ENCODE measurements around the gene AFMID. TPM values are rescaled to one million over a fixed set of nuclear protein-coding genes. Genes with fewer than 3 reads are reported as not detected.
A peak's percentile ranks its signal among the peaks of the same experiment; 100 is the strongest.

The AFMID gene
- total RNA-seq, 1 donor from 2014 or later, result 25.5 TPM

GRCh38 chr17:78185981-78186691 is 1.0 kb upstream of the AFMID start:
- Mint-ChIP-seq H3K4me3 (ENCODE audit: unreplicated experiment) (peak overlapping the region; percentile 78), H3K36me3 (ENCODE audit: low read depth) (peaks cover 3% of the 10 kb centered on the region), H3K4me1 (ENCODE audit: low read depth) (peaks cover 27% of the 10 kb centered on the region), H3K27ac (ENCODE audit: unreplicated experiment) (peak overlapping the region; percentile 17), H3K27me3 (ENCODE audit: low read depth) (no peaks in the 10 kb centered on the region), H3K9me3 (ENCODE audit: low read depth) (no peaks in the 10 kb centered on the region)
- no peak for TF ChIP-seq CTCF (IDR thresholded peaks at IDR 0.05)
- no peak for DNase-seq (ENCODE audit: low spot score)

GRCh38 chr17:78196716-78197115 is 9.6 kb downstream of the AFMID start:
- no peak overlapping the region for H3K27ac Mint-ChIP-seq (ENCODE audit: unreplicated experiment)

GRCh38 chr17:78197147-78197832 is 10.1 kb downstream of the AFMID start:
- DNase-seq (ENCODE audit: low spot score), result no peak
- Mint-ChIP-seq H3K27ac (ENCODE audit: unreplicated experiment) (peak overlapping the region; percentile 32), H3K36me3 (ENCODE audit: low read depth) (peaks cover 4% of the 10 kb centered on the region), H3K9me3 (ENCODE audit: low read depth) (no peaks in the 10 kb centered on the region), H3K27me3 (ENCODE audit: low read depth) (no peaks in the 10 kb centered on the region), H3K4me3 (ENCODE audit: unreplicated experiment) (no peak overlapping the region), H3K4me1 (ENCODE audit: low read depth) (peaks cover 25% of the 10 kb centered on the region)
- TF ChIP-seq CTCF (IDR thresholded peaks at IDR 0.05), result no peak

More at GRCh38 chr17:78196716-78197115, 9.6 kb downstream of the AFMID start:
- H3K36me3 Mint-ChIP-seq (ENCODE audit: low read depth), result peaks cover 4% of the 10 kb centered on the region
- TF ChIP-seq CTCF (IDR thresholded peaks at IDR 0.05), result no peak
- H3K27me3 Mint-ChIP-seq (ENCODE audit: low read depth), result no peaks in the 10 kb centered on the region
- H3K9me3 Mint-ChIP-seq (ENCODE audit: low read depth), result no peaks in the 10 kb centered on the region
- H3K4me1 Mint-ChIP-seq (ENCODE audit: low read depth), result peaks cover 25% of the 10 kb centered on the region
- no peak for DNase-seq (ENCODE audit: low spot score)
- no peak overlapping the region for H3K4me3 Mint-ChIP-seq (ENCODE audit: unreplicated experiment)

GRCh38 chr17:78200451-78200850 is 13.3 kb downstream of the AFMID start:
- Mint-ChIP-seq H3K27ac (ENCODE audit: unreplicated experiment) (no peak overlapping the region), H3K9me3 (ENCODE audit: low read depth) (no peaks in the 10 kb centered on the region), H3K4me1 (ENCODE audit: low read depth) (peaks cover 25% of the 10 kb centered on the region), H3K4me3 (ENCODE audit: unreplicated experiment) (no peak overlapping the region), H3K27me3 (ENCODE audit: low read depth) (no peaks in the 10 kb centered on the region), H3K36me3 (ENCODE audit: low read depth) (peaks cover 2% of the 10 kb centered on the region)
- TF ChIP-seq CTCF (IDR thresholded peaks at IDR 0.05), result no peak
- no peak for DNase-seq (ENCODE audit: low spot score)

GRCh38 chr17:78202666-78203065 is 15.5 kb downstream of the AFMID start:
- no peak for DNase-seq (ENCODE audit: low spot score)
- Mint-ChIP-seq H3K36me3 (ENCODE audit: low read depth) (peaks cover 4% of the 10 kb centered on the region), H3K27me3 (ENCODE audit: low read depth) (no peaks in the 10 kb centered on the region), H3K27ac (ENCODE audit: unreplicated experiment) (no peak overlapping the region), H3K4me3 (ENCODE audit: unreplicated experiment) (no peak overlapping the region), H3K4me1 (ENCODE audit: low read depth) (peaks cover 10% of the 10 kb centered on the region), H3K9me3 (ENCODE audit: low read depth) (no peaks in the 10 kb centered on the region)
- TF ChIP-seq CTCF (IDR thresholded peaks at IDR 0.05), result no peak
